HG03439 (cell line): ENCODE measurements around the gene TRIM14.

Experiments used
- ATAC-seq: cut with Tn5 transposase; IDR thresholded peaks from one replicate; pipeline ENCODE4 v1.9.1; 2021; ENCODE audit warnings: mild to moderate bottlenecking, moderate library complexity; ENCODE audit not compliant: unreplicated experiment

TRIM14 gene

GRCh38 chr9:98056269-98057137 lies 62.5 kb downstream of the TRIM14 start, which contains the start of gene NANS:
NANS (plus strand) TSS chr9:98056732; CDS start chr9:98056809, 77 bp downstream.
- ATAC-seq = peak; percentile 92

GRCh38 chr9:98054376-98054951 lies 64.6 kb downstream of the TRIM14 start:
- ATAC-seq = no peak

GRCh38 chr9:98050351-98050750 lies 68.7 kb downstream of the TRIM14 start:
- ATAC-seq = no peak

DNA sequence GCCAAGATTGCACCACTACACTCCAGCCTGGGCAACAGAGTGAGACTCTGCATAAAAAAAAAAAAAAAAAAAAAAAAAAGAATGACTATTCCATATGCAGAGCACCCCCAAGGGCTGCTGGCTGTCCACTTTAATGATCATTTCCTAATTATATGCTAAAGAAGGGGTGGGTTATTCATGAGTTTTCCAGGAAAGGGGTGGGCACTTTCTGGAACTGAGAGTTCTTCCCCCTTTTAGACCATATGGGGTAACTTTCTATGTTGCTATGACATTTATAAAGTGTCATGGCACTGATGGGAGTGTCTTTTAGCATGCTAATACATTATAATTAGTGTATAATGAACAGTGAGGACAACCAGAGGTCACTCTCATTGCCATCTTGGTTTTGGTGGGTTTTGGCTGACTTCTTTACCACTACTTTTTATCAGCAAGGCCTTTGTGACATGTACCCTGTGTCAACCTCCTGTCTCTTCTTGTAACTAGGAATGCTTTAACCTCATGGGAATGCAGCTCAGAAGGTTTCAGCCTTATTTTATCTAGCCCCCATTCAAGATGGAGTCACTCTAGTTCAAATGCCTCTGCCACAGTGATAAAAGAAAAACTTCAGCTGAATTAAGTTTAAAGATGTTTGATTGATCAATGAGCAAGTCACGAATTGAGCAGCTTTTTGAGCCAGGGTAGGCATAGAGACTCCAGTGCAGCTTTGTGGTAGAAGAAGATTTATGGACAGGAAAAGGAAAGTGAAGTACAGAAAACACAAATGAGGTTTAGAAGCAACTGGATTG lies 69.5 kb downstream of the TRIM14 start:
- no peak for ATAC-seq

GRCh38 chr9:98047002-98047401 lies 72.0 kb downstream of the TRIM14 start:
- no peak for ATAC-seq

DNA sequence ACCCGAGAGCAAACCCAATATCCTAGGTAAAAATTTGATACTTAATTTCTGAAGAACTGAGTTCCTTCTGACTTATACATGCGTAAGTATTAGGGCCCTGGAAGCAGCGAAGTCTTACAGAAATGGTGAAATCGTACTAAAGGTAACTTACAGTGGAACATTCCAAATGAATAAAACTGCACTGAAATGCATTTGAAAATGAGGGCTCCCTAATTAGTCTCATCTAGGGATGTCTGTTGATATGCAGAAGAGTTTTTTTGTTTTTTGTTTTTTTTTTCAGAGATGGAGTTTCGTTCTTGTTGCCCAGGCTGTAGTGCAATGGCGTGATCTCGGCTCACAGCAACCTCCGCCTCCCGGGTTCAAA lies 72.9 kb downstream of the TRIM14 start:
- ATAC-seq = no peak

- ATAC-seq = peak; percentile 84
Observed at GRCh38 chr9:98045234-98046179, 73.5 kb downstream of the TRIM14 start.

DNA sequence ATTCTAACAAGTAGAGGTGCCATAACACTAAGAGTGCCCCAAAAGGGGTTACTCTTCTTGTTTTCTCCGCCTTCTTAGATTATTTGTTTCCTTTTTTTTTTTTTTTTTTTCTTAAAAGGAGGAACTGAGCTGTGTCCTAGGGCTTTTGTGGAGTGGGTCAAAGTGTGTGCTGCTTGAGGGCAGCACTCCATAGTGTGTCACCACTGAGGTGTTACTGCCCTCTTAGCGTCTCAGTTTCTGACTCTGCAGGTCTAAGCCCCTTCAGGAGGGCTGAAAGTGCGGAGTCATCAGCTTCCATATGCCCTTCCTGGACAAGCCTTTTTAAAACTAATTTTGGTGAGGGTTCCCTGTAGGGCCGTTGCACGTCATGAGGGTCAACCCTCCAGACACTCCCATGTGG lies 75.1 kb downstream of the TRIM14 start:
- no peak for ATAC-seq

DNA sequence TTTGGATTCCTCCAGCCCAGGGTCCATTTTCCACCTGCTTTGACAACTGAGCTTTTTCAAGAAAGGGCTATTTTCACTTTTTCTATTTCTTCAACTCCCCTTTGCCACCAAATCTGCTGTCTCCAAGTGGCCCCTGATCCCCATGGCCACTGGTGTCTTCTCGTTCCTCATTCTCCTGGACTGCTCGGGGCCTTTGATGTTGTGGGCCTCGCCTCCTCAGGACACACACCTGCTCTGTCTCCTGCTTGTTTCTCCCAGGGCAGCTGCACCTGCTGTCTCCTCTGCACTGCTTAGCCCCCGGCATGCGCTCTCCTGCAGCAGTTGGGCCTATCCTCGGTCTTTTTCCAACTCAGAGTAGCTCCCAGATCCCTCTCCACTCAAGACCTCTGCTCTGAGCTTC lies 78.8 kb downstream of the TRIM14 start:
- no peak for ATAC-seq

- no peak for ATAC-seq
Observed at GRCh38 chr9:98039607-98040017, 79.4 kb downstream of the TRIM14 start.

GRCh38 chr9:98038958-98039357 lies 80.1 kb downstream of the TRIM14 start:
- ATAC-seq = no peak

DNA sequence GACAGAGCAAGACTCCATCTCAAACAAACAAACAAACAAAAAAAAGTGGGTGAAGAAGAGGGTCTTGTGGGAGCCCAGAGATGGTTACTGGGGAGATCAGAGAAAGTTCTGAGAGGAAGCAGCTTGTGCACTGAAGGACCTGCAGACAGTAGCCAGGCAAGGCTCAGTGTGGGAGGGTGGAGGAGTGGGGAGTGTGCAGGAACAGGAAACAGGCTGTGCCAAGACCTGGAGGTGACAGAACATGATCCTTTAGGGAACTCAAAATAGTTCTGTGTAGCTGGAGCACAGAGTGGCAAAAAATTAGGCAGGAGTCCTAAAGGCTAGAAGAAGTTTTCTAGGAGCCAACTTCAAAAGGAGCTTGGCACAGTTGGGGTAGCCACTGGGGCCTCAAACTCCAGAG lies 81.7 kb downstream of the TRIM14 start:
- ATAC-seq = no peak

DNA sequence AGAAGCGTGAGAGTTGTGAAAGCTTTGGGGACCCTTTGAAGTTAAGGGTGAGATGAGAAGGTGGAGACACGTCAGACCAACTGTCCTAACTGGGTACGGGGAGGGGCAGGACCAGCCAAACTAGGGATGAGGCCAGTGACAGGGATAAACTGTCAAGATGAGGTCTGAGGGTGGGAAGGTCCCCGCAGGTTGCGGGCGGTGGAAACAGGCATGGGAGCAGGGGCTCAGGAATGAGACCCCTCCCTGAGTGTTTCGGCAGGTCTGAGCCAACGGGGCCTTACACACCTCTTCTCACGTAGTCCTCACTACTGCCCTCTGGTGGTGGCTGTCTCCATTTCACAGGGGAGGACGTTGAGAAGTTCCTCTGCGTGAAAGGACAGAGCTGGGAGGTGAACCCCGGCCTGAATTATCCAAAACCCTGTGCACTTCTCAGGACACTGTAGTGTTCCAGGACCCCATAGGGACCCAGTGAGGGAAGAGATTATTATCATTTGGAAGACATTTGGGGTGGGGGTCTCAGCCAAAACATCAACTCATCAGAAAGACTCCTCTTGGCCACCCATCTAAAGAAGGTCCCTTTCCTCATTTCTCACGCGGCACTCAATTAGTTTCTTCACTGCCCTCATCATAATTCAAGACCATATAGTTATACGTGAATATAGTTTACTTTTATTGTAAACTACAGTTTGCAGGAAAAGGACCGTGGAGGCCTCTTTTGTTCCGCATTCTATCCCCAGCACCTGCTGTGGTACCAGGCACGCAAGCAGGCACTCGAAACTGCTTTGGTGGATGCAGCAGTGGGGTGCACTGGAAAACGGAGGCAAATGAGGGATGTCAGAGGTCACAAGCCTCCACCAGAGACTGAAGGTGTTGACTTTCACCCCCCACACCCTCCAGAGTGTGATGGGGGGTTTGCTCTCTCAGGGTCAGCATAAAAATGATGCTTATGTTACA lies 84.2 kb downstream of the TRIM14 start:
- peak; percentile 48 for ATAC-seq

GRCh38 chr9:98031935-98032334 lies 87.1 kb downstream of the TRIM14 start:
- no peak for ATAC-seq

DNA sequence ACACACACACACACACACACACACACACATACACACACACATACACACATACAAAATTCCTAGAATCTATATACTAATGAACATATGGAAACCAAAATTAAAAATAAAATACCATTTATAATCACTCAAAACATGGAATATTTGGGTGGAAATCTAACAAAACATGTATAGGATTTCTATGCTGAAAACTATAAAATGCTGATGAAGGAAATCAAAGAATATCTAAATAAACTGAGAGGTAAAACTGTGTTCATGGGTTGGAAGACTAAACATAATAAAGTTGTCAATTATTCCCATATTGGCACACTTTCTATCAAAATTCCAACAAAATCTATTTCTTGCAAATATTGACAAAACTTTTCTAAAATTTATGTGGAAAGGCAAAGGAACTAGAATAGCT lies 87.9 kb downstream of the TRIM14 start:
- ATAC-seq = no peak

GRCh38 chr9:98024702-98025101 lies 94.3 kb downstream of the TRIM14 start:
- no peak for ATAC-seq

DNA sequence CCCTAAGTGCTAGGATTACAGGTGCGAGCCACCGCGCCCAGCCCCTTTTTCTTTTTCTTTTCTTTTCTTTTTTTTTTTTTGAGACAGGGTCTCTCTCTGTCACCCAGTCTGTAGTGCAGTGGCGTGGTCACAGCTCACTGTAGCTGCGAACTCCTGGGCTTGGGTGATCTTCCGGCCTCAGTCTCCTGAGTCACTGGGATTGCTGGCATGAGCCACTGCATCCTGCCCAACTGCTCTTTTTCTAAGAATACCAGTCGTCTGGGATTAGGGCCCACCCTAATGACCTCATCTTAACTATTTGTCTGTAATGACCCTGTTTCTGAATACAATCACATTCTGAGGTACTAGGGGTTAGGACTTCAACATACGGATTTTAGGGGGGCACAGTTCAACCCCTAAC lies 96.6 kb downstream of the TRIM14 start:
- ATAC-seq = no peak

DNA sequence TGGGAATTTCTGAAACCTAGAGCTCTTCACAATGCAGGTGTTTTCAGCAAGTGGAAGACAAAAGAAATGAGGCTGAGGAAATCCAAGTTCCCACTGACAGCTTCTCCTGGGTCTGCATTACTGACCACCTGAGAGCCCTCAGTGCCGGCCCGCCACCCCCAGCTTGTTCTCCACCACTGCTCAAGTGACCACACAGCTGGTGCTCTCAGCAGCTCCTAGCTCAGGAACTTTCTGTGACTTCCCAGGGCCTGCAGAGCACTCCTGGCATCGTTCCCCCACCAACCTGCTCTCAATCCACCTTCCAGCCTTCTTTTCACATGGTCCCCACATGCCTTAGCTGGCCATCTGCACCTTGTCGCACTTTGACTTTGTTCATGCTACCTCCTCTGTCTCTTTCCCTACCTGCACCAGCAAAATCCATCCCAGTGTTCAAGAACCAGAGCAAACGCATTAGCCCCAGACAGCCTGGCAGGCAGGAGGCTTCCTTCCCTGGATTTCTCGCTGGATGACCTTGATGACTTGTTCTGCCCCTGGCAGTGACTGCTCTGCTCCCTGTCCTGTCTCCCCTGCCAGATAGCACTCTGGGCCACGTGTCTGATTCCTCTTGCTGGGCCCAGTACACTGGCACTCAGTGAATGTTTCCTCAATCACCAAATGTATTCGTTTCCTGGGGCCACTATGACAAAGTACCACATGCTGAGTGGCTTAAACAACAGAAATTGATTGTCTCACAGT lies 97.5 kb downstream of the TRIM14 start:
- ATAC-seq = no peak
